Measurements from ENCODE around the gene TBCK.

The TBCK gene

DNA sequence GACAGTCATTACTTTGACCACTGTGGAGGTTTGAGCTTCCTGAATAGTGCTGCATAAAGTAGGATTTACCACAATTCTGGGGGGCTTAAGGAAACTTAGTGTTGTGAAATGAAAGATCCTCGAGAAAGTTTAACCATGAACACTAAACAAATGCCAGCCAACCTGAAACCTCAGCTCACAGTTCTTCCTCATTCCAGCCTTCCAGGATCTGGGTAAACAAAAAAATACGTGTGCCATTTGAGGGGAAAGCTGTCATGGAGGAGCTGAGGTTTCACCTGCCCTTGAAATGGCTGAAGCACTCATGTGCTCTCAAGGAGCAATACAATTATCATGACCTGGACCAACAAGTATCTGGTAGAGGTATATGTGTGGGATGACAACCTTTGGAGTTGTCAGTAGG, 278.0 kb downstream of the TBCK start:
- no peak for DNase-seq (ENCODE audit: low spot score)

DNA sequence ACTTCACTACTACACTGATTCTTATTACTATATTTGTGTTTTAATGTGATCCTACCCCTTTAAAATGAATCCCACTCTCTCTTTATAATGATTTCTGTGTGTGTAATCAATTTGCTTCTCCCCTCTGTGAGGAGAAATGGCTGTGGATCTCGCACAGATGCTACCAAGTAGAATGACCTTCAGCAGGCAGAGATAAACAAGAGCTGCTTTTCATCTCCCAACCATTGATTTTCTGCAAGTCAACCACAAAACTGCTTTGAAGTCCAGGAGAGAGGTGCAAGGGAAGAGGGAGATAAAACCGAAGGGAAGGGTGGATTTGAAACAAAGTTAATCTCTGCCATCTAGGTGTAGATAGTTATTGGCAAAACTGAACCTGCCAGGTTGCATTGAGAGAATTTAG, 279.2 kb downstream of the TBCK start:
- DNase-seq (ENCODE audit: low spot score) = no peak

DNA sequence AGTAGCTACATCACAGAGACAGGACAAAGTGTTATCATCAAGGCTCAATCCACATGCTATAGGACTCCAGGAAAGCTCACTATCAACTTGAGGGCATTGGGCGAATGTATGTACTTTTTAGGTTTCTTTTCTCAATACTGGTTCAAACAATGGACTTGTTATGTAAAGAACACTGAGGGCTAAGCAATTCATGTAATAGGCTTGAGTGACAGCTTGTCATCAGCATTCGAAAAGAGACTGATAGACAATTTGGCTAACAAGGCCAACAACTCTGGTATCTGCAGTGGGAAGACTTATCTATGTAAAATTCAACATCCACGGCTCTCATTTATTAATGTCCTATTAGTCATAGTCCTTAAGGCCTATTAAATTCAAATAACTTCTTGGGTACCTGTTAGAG, 279.7 kb downstream of the TBCK start:
- no peak for DNase-seq (ENCODE audit: low spot score)

DNA sequence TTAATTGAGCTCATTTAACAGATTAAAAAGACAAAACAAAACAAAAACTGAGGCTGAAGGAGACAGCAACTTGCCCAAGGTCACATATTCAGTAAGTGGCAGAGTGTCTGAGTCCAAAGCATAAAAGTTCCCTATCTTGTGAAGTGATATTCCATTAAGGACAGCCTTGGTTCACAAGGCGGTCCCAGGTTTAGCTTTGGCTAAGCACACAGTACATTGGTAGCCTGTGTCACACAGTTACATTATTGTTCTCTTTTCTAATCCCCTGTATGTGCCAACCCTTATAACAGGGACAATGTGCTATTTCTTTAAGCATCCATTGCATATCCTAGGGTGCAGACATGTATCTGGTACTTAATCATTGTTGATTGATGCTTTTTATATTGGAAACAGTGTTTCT, 280.8 kb downstream of the TBCK start:
- DNase-seq (ENCODE audit: low spot score) = no peak

DNA sequence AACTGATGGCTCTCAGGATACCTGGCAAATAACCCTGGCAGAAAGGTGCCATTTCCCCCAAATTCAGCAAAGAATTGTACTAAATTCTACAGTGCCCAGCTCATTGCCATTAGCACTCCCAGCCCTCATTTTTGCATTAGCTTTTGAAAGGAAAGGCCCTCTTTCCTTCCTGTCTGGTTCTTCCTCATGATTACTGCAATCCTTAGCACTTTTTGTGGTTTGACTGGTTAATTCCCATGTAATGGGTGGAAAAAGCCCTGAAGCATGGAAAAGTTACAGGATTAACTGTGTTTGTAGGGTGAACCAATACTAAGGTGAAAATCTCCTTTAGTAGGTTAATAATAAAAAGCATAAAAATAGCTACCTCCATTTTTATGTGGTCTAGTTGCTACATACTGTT, 281.3 kb downstream of the TBCK start:
- no peak for DNase-seq (ENCODE audit: low spot score)

DNA sequence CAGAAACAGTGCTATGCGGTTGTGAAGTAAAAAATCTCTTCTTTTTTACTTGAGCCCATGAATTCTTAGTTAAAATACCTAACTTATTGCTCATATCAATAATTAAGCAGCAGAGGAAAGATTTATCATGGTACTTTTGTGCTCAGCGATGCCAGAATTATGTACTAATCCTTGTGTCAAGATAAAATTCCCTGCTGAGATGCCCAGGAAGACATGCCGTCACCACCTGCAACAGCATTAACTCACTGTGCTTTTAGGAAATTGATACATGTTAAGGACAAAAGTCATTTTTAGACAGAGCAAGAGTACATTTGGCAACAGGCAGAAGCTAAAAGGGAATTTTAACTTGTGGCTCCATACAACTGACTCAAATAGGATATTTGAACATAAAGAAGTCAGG, 281.8 kb downstream of the TBCK start:
- DNase-seq (ENCODE audit: low spot score) = no peak

DNA sequence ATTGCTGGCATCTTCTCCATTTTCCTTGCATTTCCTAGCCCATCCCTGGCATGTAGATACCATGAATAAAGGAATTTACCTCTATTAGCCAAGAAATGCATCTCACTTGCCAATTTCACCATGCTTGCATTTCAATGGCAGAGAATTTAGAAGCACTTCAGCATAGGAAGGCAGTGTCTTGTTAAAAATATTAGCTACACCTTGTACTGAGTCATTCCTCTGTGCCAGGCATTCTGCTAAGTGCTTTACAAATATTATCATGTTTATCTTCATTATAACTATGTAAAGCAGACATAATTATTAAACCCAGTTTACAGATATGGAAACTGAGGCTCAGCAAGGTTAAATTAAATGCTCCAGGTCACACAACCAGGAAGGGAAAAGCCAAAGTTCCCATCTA, 282.5 kb downstream of the TBCK start:
- no peak for DNase-seq (ENCODE audit: low spot score)

DNA sequence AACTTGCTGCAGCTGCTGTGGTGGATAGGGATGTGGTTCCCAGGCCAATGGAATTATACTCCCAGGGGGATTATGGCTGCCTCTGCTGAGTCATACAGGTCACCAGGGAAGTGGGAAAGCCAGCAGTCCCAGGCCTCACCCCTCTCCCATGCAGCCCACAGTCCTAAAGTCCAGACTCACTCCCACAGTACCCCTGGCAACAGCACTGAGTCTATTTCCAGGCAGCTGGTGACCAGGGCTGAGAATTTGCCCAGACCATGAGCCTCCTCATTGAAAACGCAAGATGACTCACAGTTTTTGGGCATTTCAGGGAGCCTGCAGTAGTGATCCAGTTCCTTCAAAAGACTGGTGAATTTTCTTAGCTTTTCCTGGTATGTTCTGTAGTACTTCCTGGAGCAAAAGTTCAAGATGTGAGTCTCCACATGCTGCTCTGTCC, 283.1 kb downstream of the TBCK start:
- no peak for DNase-seq (ENCODE audit: low spot score)

DNA sequence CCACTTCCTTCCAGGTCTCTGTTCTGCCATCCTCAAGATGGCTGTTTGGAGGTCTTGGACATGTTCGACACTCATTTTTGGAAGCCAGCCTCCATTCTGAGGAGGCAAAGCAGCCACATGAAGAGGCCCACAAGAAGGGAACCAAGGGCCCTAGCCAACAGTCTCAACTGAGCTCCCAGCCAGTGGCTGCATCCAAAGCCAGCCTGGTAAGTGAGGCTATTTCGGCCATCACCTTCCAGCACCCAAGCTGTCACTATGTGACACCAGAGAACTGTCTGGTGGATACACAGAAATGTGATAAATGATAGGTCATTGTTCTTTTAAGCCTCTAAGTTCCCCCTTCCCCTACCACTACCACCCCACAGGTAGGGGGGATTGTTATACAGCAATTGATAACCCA, 293.6 kb downstream of the TBCK start:
- no peak for DNase-seq (ENCODE audit: low spot score)

DNA sequence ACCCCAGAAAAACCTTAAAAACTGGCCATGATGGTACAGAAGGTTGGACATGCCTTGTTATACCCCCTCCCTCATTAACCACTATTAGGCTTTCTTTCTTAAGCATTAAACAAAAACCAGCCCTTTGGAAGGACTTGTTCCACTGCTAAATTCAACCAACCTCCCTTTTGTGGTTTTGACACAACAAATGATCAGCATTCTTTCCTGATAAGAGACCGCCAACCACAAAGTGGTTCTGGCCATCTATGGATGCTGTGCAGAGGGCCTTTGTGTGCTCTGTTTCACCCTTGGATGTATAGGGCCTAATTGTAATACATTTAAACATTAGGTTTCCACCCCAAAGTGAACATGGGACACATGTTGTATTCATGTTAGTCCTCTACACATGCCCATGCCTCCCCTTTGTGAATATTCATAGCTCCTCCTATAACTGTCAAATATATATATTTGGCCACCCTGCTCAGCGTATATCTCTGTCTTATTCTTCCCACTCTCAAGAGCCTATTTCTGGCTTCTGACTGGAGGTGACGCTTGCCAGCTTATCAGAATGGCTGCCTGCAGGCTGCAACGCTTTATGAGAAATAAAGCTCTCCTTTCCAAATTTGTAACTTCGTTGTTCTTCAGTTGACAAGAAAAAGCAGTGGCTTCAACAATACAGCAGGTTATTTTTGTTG, 294.1 kb downstream of the TBCK start:
- DNase-seq (ENCODE audit: low spot score) = no peak

DNA sequence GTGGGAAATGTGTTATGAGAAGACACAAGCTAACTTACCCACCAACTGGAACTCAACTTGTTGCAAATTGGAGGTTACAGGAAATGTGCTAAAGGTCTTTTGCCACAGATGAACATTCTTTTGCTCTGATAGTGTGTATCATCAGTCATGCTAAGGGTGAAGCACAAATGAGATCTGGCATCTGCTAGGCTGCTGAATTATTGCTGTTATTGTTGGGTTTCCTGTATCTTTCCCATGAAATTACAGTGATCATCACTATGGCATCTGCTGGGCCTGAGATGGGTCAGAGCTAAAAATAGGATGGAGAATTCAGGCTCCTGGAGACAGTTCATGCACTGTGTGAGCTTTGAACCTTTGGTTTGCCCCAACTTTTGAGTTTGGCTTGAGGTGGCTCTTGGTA, 296.2 kb downstream of the TBCK start:
- no peak for DNase-seq (ENCODE audit: low spot score)

DNA sequence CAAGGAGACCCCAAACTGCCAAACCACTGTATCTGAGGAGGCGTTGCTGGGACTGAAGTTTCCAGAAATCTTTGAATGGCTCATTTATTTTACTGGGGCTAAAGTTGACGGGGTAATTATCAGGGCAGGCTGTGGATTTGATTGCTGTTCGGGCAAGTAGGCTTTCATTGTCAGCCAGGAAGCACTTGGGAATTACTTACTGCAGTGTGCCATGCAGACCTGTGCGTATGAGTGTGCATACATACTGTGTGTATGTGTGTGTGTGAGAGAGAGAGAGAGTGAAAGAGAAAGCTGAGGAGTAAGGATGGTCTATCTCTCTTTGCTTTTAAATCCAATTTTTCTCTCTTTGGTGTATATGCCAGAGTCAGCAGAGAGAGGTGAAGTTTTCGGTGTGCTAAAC, 298.0 kb downstream of the TBCK start:
- no peak for DNase-seq (ENCODE audit: low spot score)

DNA sequence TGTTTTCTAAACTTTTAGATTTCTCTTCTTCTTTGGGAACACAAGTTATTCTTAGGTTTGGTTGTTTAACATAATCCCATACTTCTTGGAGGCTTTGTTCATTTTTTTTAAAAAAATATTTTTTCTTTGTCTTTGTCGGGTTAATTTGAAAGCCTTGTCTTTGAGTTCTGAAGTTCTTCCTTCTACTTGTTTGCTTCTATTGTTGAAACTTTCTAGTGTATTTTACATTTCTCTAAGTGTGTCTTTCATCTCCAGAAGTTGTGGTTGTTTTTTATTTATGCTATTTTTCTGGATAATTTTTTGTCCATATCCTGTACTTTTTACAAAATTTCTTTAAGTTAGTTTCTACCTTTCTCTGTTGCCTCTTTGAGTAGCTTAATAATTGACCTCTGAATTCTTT, 304.6 kb downstream of the TBCK start:
- no peak for DNase-seq (ENCODE audit: low spot score)

DNA sequence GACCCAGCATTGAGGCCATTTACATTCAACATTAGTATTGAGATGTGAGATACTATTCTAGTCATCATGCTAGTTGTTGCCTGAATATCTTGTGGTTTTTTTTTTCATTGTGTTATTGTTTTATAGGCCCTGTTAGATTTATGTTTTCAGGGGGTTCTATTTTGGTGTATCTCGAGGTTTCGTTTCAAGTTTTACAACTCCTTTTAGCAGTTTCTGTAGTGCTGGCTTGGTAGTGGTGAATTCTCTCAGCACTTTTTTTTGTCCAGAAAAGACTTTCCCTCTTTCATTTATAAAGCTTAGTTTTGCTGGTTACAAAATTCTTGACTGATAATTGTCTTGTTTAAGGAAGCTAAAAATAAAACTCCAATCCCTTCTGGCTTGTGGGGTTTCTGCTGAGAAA, 305.2 kb downstream of the TBCK start:
- DNase-seq (ENCODE audit: low spot score) = no peak

DNA sequence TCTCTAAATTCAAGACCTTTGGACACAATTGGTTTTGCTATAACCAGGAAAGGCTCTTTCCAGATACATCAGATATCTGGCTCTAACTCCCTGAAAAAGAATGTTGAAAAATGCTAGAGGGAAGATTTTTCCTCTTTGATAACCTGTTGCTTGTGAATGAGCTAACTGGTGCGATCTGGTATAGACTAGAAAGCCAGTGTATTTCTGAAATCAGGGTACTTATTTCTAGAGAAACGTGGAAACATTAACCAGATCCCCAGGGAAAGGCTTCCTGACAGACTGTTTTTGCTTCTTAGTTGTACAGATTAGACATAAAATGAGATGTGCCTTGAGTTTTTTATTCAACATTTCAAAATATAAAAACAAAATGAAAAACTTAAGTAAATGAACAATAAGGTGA, 313.0 kb downstream of the TBCK start:
- DNase-seq (ENCODE audit: low spot score) = no peak

DNA sequence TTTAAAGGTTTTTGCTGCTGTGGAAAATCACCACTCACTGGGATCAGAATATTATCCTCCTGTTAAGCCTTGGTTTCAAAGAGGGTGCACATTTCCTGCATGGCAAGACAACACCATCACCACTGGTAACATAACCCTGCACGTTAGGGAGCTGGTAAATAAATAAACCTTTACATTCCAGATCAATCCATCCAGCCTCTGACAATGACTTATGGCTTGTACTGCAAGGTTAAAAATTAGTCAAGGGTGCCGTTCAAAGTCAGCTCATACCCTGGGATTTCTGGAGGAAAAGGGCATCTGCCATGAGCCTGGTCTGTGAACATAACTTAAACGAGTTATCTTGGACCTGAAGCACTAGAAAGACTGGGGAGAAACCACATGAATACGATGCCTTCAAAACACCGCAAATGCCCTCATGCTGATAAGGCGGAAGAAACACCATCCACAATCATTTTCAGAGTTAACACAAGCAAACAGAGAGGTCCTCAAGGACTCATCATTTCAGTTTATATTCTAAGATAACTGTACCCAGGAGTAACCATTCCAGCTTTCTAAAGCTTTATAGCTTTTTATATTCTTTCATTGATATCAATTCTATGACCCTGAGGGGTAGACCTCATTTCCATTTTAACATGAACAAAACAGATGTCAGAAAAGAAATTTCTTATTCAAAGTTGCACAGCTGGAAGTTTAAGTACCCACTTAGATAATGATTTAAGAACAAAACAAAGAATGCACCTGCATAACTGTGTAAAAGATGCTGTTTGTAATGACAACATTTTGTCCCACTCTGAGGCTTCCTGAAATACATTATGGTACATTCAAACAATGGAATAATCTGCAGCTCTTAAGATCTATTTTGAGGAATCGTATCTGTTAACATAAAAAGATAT, 317.6 kb downstream of the TBCK start:
- no peak for DNase-seq (ENCODE audit: low spot score)

DNA sequence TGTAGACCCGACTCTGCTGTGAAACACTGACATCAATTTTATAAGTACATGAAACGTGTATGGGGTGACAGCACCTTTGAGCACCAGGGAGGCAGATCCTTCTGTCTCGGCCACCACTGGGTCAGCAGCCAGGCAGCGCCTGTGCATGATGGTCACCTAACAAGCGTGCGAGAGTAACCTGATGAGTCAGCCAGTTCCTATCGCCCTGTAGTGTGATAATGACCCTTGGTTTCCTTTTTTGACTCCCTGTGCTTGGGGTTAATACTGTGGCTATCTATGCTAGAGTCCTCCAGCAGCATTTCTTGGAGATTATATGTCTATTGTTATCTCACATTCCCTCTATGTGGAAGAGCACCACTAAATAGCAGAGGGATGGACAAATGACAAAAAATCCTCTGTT, 319.2 kb downstream of the TBCK start:
- DNase-seq (ENCODE audit: low spot score) = no peak

DNA sequence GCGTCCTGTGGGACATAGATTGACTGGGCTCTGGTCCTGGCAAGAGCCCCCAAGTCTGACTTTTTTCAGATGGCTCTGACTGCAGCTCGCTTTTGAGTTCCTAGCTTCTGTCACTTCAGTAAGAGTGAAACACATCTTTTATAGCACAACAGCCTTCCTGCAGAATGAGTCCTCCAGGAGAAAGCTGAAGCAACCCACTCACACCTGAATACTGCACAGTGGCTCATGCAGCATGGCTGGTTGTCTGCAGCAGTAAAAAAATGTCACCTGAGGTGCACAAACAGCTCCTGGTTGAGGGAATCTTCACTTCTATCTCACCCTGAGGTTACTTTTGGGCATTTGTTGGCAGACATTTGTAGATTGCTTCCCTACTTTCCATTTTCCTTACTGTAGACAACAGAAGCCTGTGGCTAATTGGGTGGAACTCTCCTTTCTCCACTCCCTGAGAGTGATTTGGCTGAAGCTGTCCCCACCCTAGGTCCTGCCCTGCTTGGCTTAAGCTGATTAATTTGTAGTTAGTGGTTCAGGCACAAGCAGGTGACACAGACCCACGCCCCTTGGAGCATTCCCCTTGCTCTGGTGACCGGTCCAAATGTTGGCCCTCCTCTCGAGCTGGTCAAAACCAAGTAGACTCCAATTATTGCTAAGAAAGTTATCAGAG, 321.0 kb downstream of the TBCK start:
- no peak for DNase-seq (ENCODE audit: low spot score)

DNA sequence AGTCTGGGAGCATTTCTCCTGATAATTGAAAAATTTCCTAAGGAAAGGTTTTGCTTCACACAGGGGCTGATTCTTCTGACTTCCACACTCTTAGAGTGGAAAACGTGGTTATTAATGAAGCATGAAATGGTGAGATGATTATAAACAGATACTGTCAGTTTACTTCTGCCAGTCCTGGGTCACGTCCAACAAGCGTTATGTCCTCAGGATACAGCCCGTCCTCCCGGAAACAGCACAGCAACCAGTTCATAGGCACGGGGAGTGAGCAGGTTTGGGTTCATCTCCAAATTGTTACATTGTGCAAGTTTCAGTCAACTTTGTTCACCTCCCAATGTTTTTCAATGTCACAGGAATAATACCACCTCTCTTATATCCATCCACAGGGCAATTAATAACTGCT, 321.9 kb downstream of the TBCK start:
- DNase-seq (ENCODE audit: low spot score) = no peak

DNA sequence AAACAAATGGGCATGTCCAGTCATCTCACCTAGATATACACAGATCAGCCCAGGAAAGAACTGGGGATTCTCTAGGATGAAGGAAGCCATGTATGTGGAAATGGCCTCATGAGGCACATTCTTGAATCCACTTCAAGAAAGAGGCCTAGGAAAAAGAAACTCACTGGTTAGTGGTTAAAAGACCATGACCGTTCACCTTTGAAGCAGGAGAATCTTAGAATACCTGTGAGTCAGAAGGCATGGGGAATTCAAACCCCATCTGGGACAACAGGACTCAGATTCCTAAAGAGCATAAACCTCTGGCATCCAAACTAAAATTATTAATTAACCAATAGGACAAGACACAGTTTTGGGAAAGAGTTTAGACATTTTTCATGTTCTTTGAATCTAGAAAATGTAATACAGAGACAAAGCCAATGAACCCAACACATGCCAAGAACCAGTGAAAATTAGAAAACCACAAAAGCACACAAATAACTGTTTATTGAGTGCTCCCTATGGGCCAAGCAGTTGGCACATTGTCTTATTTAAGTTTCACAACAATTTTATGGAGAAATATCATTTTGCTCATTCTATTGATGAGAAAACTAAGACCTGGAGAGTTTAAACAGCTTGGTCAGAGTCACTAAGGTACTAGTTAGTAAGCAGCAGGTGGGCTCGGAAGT, 323.2 kb downstream of the TBCK start:
- no peak for DNase-seq (ENCODE audit: low spot score)

DNA sequence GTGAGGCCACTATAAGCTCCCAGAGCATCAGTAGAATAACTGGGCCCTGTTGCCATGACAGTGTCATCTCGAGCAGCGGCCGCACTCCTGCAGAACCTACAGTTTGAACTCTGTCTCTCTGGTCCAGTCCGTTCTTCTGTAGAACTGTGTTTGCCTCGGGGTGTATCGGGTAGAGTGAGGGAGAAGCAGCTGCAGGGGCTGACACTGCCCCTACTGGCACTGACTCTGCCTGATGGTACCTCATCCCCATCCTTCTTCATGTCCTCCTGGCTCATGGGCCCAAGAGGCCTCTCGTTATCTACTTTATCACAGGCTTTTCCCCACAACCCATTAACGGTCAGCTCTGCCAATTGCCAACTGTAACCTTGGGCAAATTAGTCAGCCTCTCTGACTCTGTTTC, 324.3 kb downstream of the TBCK start:
- DNase-seq (ENCODE audit: low spot score) = no peak

All from LoVo (cell line).